T-helper 9 cell (primary cell): Measurements from ENCODE around the gene PKNOX2.

Source experiments
- DNase-seq: peaks from one replicate; pipeline ENCODE4 v3.0.0-alpha.2; 2020

Gene PKNOX2

DNA sequence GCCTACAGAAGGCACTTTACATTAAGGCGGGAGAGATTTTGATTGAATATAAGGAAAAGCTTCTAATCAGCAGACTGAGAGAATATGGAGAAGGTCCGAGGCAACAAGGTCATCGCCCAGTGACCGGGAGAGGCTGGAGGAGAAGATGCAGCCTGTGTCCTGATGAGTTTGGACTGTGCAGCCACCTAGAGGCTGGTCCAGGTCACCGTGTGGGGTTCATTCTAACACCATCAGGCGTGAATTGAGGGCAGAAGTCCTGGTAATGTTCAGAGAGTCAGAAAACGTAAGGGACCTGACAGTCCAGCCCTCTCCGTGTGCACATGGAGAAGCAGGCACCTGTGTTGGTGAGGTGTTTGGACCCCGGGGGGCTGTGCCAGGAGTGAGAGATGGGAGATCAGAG, 228.8 kb downstream of the PKNOX2 start:
- DNase-seq = no peak

DNA sequence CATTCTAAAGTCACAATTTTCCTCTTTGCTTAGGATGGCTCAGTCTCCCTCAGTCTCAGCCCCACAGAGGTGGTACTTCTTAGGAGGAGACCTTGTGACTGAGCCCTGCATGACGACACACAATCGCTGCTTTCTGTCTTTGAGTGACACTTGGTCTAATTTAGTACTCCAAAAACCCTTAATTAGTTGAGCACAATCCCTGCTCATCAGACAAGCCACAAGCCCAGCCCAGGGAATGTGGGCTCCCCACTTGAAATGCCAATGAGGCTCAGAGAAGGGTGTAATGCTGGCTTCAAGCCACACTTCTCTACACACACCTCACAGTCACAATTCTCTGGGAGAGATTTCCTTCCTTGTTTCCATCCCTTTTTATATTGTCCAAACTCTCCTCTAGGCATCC, 229.7 kb downstream of the PKNOX2 start:
- no peak for DNase-seq

DNA sequence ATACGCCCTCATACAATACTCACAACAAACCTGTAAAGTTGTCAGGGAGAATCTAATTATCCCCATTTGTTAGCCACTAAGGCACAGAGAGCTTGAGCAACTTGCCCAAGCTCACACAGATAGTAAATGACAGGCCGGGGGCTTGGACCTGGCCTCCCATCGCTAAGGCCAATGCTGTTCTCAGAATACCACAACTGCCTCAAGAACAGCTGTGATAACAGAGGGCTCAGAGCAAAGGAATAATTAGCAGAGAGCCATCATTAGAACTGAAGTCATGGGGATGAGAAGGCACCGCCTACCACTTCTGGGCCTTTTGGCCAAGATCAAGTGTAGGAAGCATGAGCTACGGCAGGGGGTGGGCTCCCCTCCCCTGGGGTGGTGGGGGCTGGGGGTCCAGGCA, 232.9 kb downstream of the PKNOX2 start:
- DNase-seq = no peak

DNA sequence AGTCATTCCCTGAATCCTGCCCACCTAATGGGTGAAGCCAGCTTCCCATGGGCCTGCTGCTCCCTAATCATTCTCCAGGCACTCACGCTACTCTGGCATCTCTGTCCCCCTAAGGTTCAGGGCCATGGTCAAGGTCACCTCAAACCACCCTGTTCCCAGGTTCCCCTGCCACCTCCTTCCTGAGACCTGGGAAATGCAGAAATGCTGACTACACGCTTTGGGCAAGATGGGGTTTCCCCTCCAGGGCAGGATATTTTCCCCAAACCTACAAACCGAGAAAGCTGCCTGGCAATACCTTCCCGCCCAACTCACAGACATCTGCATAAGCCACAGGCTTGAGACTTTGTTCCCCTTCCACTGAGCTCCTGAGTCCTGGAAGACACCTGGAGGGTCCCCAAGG, 233.9 kb downstream of the PKNOX2 start:
- no peak for DNase-seq

DNA sequence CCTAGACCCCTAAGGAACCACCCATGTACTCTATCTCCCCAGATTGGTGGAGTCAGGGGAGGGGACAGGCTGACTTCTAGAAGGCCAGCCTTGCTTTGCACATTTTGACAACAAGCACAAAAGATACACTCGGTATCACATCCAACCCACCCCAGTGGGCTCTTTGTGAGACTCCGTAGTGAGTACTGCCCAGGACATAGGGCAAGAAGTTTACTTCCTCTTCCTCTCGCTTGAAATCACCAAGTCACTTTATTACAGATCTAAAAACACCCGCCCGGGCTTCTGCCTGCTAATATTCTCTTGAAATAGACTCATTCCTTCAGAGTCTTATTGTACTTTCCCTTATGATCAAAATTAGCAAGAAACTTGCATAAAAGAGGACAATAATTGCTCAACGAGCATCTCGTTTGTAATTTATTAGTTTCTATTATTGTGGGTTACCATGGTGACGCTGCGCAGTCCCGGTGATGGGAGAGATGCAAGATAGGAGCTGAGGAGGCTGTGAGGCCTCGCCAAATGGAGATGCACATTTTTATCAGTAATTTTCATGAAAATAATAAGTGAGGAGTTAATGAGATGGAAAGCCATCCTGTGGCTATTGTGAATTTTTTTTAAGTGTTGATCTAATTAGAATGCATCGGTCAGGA, 234.6 kb downstream of the PKNOX2 start:
- no peak for DNase-seq

DNA sequence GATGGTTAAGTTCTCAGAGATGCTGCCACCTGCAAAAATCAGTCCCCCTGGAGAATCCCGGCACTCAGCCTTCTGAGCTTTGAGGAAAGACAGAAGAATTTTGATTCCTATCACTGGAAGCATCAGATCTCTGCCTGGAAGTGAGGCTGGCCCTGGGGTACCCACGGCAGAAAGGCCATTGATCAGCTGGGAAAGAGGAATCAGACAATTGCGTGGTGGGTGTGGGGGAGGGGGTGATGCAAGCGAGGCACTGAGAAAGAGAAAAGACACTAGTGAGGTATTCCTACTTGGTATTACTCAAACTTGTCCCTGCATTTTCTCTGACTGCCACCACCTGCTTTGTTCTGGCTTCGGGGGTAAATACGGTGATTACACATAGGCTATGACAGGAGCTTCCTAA, 235.4 kb downstream of the PKNOX2 start:
- no peak for DNase-seq

DNA sequence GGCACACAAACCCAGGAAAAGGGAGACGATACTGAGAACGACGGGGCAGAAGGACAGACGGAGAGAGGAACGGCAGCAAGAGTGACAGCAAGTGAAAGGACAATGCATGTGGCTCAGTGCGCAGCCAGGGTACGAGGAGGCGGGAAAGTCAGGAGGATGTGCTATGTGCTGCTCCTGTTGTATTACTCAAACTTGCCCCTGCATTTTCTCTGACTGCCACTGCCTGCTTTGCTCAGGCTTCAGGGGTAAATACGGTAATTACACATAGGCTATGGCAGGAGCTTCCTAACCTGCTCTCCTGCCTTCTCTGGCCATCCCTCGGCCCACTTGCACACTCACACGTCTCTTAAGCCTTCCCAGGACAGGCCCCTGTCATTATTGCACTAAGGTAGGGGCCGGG, 236.7 kb downstream of the PKNOX2 start:
- DNase-seq = no peak

DNA sequence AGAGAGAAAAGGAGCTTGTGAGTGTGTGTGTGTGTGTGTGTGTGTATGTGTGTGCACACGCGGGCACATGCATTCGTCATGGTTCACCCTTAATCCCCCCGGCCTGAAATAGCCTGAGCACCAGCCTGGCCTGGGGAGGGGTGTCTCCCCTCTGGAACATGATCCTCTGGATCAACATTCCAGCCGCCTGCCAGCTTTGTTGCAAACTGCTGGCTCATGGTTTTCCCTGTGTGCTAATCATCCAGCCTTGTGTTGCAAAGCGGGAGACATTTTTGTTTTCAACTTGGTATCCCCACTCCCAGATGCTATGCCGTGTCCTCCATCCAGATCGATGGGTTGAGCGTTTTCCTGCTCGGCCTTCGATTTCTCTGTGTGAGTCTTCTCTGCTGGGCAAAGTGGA, 237.2 kb downstream of the PKNOX2 start:
- DNase-seq = no peak

DNA sequence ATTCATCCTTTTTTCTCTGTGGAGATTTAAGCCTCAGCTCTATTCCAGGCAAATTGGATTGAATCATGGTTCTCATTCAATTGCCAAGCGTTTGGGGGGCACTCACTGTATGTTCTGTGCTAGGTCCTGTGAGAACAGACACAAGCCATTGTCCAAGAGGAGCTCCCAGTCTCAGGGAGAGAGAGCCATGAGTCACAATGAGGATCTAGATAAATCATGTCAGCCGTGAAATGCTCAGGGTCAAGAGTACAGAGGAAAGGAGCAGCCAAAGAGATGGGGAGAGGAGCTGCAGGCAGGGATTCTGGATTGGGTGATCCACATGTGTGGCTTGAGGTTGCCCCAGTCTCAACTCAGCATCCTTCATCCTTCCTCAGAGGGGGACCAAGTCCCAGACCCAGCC, 237.9 kb downstream of the PKNOX2 start:
- DNase-seq = no peak

DNA sequence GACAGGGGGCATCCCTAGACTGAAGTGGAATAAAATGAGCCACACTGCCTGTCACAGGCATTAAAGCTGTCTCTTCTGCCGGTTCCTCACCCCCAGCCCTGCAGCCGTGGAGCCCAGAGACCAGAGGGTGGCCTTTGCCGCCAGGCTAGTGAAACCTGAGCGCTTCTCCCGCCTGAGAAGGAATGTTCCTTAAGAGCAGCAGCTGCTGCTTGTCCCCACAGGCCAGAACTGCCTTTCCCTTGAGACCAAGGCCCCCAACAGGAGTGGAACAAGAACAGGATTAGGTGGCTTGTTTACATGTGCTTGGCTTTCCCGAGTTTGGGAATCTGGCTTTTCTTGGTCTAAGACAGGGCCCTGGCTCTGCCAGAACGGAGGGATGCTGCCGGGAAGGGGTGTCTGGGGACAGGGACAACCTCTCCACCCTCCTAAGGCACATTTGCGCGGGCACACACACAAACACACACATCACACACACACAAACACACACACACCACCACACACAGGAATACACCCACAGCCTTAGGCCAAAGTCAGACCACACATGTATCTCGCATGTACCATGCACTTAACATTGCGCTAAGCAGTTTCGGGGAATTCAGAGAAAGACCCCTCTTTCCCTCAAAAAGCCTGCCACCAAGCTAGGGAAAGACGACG, 239.7 kb downstream of the PKNOX2 start:
- no peak for DNase-seq

DNA sequence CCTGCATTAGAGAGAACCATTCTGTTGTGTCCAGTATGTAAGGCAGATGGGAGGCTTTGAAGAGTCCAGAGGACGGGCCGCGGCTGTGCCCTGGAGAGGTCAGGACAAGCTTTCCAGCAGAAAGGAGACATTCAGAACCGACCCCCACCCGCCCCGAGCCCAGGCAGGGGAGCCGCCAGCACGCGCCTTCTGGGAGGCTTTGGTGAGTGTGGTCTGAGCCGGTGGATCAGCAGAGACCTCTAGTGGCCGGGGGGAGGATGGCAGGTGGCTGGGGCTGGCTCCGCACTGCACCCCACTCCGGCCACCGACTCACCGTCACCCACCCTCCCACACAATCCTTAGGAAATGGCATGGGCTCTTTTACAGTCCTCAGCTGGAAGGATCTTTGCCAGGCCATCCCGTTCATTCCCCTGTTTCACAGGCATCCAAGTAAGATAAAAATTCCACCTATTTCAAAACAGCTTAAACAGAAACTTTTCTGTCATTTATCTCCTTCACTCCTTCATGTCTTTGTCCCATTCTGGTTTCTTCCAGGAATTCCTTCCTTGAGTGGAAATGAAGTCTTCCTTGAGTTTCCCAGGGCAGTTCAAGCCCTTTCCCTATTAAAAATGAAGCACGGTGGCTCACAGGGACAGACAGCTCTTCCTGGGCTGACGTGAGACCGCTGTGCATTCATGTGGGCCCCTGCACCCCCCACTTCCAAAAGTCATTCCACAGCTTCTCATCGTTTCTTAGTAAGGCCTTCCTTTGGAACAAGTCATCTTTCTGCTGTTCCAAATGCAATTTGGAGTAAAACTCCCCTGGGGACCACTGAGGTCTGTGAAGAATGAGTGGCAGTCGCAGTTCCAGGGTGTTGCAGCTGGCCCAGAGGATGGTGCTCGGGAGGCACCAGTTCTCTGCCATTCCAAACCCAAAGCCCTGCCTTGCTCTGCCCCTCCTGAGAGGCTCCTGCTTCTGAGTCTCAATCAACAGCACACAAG, 240.6 kb downstream of the PKNOX2 start:
- DNase-seq = peak; percentile 61

DNA sequence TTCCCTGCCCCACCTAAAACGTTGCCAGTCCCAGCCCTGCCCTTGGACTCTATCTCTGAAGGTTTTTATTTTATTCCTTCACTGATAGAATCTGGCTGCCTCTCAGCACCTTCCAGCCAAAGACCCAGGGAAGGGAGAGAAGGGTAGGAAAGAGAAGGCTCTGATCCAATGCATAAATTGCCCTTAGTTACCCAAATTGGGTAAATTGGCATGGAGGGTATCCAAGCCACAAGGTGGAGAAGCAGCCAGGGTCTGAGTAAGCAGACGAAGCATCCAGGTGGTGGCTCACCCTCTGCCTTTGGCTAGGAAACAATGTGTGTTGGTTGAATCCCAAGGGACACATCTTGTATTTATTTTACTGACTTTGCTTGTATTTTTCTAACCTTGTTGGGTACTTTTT, 242.5 kb downstream of the PKNOX2 start:
- no peak for DNase-seq

DNA sequence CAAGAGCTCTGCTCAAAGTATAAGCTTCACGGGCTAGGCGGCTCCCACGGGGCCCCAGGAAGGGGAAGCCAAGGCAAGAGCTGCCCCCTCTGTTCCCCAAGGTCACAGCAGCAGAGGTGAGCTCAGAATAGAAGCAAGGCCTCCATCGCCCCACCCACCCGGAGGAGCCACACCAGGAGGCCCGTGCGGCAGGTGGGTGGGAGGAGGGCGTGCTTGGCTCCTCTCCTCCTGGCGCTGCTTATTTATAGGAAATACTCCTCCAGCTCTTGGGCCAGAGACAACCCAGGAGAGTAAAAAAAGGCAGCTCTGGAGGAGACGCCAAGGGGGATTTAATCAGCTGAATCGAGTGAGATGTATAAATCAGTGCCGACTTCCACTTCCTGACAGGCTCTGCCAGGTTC, 243.8 kb downstream of the PKNOX2 start:
- DNase-seq = no peak

DNA sequence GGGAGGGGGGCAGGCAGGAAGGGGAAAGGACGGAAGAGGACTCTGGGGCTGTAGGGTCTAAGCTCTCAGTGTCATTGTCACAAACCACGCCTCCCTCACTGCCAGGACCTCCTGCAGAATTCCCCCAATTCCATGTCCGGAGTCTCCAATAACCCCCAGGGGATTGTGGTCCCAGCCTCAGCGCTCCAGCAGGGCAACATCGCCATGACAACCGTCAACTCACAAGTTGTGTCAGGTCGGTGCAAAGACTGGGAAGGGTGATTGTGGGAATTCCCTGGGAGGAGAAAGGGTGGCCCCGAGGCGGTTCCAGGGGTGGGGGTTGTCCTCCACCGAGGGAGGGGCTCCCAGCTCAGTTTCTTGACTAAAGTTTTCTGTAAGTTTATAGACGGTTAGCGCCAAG, 245.5 kb downstream of the PKNOX2 start:
- no peak for DNase-seq

DNA sequence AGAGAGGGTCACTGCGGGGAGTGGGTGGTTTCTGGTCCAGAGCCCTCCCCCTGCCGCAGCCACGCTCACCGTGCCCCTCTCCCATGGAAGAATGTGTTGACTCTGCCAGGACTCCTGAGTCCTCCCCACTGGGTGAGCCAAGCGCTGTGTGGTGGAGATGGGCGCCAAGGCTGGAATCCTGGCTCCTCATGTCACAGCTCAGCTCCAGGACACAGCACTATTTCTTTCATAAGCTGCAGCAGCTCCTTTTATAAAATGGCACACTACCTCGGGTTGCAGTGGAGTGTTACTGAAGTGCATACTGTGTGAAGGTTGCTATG, 247.6 kb downstream of the PKNOX2 start:
- no peak for DNase-seq

DNA sequence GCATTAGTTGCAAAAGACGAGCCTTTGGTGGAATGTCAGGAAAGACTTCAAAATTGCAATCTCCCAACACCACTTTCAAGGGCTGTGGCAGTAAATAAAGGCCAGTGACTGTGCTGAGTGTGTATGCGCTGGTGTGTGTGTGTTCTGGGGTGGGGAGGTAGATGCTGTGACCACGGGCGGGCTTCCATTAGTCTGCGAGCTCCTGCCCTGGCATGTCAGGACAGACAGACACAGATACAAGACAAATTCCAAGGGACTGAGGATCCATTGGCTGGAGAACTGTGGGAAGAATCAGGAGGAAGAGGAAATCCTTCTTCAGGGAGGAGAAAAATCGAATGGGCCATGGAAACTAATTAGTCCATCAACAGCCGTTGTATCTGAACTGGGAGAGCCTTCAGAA, 248.0 kb downstream of the PKNOX2 start:
- no peak for DNase-seq

DNA sequence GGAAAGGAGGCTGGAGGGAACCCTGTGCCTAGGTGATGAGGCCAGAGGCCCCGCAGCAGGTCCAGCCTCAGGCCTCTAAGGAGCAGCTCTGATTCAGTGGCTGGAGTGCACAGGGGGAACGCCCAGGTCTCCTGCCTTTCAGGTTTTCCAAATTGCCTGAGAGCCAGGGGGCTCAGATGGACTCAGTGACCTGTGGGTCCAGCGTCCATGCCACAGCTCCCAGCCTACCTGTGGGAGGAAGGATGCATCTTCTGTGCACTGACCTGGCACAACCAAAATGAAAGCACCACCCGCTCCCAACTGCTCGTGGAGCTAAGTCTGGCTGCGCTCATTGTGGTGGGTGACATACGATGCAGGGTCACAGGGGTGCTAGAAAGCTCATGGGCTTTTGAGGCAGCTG, 248.7 kb downstream of the PKNOX2 start:
- DNase-seq = no peak

DNA sequence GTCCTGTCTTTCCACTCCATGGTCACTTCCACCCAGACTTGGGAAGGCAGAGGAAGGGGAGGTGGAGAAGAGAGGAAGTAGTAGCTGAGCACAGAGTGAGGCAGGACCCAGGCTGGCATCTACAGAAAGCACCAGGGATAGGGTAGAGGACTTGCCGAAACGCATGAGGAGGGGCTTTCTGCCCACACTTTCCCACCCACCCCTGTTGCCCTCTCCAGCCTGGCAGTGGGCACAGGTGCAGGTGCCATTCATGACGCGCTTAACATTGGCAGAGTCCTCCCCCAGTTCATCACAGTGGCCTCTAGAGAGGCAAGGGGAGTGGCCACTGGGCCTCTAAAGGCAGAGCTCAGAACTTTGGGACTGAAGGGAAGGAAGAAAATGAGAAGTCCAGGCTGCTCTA, 249.6 kb downstream of the PKNOX2 start:
- DNase-seq = no peak

DNA sequence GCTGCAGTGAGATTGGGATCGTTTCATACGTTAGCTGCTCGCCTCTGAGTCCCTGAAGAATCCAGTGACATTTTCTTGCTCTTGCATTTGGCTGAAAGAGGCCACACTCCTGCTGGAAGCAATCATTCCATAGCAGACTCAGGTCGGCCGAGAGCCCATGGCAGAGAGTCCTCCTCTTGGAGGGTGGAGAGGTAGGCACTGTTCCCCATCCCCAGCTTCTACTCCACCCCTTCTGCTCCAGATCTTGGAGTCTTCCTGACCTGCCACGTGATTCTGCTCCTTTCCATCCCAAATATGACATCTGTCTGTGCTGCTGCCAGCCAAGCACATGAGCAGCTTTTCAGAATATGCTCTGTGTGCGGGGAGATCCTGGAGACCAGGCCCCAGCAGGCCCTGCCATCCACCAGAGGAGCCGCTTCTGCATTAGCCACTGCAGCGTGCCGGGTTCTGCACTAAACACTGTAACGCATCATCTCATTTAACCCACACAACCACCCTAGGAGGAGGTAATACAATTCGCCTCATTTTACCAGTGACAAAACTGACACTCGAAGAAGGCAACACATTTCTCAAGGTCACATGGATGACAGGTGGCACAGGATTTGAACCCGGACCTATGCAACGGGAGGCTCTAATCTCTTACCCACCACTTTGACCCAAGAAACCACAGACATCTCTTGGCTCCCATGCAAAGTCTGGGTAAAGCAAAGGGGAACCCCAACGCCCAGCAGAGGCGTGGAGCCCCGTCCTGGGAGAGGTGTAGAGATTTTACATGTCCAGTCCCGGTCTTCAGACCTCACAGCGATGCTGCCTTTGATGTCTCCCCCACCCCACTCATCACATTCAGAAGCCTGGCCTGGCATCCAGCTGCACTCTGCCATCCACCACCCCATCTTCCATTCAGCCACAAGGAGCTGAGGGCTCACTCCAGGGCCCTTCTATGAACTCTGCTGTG, 252.7 kb downstream of the PKNOX2 start:
- no peak for DNase-seq

DNA sequence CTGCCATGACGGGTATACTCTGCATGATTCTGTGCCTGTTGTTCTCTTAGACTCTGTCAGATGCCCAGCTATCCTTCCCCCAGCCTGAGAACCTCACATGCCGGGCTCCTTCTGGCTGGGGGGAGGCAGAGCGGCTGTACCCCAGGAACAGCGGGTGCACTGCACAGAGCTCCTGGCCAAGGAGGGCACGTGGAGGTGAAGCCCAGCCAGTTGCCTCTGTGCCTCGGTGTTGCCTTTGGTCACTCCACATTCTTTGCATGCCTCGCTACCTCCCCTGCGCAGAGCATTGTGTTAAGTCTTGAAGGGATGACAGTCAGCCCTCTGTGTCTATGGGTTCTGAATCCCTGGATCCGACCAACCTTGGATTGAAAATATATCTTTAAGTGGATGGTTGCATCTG, 253.8 kb downstream of the PKNOX2 start:
- no peak for DNase-seq

DNA sequence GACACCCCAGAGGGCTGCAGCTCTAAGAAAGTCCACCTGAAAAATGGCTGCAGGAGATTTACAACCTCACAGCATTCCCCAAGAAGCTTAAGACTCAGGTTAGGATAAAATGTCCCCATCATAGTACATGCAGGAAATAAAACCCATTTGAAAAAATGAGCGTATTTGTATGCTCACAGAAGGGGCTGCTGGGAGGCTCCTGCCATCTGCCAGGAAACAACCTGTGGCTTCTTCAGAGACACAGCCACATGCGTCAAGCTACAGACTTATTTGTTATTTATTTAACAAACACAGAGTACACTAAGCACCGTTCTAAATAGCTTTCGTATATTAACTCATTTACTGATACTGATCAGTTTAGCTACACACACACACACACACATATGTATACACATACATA, 258.1 kb downstream of the PKNOX2 start:
- no peak for DNase-seq

DNA sequence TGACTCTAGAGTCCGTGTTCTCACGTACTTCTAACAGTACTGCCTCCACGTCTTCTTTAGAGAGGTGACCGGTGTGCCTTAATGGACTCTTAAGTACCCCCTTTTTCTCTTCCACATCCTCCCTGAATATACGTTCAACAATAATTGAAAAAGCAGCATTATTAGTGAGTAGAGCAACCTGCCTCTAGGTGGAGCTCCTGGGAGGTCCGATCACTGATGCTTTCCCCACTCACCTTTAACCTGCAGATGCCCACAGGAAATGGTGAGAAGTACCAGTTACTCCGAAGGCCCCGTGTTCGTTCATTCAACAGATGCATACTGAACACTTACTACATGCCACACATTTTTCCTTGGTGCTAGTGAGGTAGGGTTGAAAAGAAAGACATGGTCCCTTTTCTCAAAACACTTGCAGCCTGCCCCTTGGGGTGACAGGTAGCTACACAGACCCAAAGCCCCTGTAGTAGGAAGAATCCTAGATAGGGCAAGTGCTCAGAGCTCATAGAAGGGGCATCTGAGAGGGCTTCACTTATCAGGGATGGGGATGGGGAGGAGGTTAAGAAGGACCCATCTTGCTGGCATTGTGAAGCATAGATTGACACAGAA, 258.8 kb downstream of the PKNOX2 start:
- no peak for DNase-seq
